ENCODE data around the gene CLTB.
A peak's percentile ranks its signal among the peaks of the same experiment; 100 is the strongest.

The CLTB gene

GRCh38 chr5:176426876-176427275 lies 10.5 kb upstream of the CLTB start:
- TF ChIP-seq, protein P1, sequence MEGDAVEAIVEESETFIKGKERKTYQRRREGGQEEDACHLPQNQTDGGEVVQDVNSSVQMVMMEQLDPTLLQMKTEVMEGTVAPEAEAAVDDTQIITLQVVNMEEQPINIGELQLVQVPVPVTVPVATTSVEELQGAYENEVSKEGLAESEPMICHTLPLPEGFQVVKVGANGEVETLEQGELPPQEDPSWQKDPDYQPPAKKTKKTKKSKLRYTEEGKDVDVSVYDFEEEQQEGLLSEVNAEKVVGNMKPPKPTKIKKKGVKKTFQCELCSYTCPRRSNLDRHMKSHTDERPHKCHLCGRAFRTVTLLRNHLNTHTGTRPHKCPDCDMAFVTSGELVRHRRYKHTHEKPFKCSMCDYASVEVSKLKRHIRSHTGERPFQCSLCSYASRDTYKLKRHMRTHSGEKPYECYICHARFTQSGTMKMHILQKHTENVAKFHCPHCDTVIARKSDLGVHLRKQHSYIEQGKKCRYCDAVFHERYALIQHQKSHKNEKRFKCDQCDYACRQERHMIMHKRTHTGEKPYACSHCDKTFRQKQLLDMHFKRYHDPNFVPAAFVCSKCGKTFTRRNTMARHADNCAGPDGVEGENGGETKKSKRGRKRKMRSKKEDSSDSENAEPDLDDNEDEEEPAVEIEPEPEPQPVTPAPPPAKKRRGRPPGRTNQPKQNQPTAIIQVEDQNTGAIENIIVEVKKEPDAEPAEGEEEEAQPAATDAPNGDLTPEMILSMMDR (conservative IDR thresholded peaks at IDR 0.05; ENCODE audit: low read depth, low read length) = no peak
- DNase-seq (ENCODE audit: low read depth) = no peak
- no peak overlapping the region for H3K4me3 ChIP-seq (ENCODE audit: low read depth, low read length)

DNA sequence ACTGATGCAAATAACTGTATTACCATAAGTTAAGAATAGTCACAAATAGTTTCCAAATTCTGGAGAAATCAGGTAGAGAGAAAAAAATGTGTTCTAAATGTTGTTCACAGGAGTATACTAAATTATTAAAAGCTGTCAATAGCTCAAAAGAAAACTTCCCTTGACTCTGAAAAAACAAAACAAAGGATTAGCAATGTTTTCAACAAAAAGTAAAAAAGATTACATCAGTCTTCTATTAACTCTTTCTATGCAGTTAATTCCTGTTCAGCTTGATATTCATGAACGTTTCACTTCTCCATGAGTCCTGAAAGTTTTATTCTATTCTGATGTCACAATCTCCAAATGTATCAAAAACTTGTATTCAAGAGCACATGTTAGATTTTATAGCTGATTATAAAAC lies 9.5 kb upstream of the CLTB start:
- TF ChIP-seq, protein P1 (conservative IDR thresholded peaks at IDR 0.05; ENCODE audit: low read depth, low read length) = no peak
- no peak for DNase-seq (ENCODE audit: low read depth)
- no peak overlapping the region for H3K4me3 ChIP-seq (ENCODE audit: low read depth, low read length)

GRCh38 chr5:176425138-176425537 lies 8.8 kb upstream of the CLTB start:
- DNase-seq (ENCODE audit: low read depth) = peak; percentile 61
- TF ChIP-seq, protein P1 (conservative IDR thresholded peaks at IDR 0.05; ENCODE audit: low read depth, low read length) = no peak

DNA sequence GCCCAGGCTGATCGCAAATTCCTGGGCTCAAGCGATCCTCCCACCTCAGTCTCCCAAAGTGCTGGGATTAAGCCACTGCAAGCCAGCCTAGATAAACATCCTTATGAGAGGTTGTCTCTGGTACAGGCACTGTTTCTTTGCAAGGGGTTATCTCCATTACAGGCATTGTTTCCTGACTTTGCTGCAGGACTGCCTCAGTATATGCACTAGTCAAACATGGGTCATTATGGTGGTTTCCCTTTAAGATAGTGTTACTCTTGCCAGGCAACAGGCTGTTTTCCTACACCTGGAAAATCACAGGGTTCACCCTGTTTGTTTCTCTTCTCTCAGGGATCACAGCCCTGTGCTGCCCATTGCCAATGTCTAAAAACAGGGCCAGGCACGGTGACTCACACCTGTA lies 7.8 kb upstream of the CLTB start:
- no peak overlapping the region for H3K4me3 ChIP-seq (ENCODE audit: low read depth, low read length)
- no peak for DNase-seq (ENCODE audit: low read depth)
- TF ChIP-seq, protein P1 (conservative IDR thresholded peaks at IDR 0.05; ENCODE audit: low read depth, low read length) = no peak

More at GRCh38 chr5:176425138-176425537, 8.8 kb upstream of the CLTB start:
- no peak overlapping the region for H3K4me3 ChIP-seq (ENCODE audit: low read depth, low read length)

DNA sequence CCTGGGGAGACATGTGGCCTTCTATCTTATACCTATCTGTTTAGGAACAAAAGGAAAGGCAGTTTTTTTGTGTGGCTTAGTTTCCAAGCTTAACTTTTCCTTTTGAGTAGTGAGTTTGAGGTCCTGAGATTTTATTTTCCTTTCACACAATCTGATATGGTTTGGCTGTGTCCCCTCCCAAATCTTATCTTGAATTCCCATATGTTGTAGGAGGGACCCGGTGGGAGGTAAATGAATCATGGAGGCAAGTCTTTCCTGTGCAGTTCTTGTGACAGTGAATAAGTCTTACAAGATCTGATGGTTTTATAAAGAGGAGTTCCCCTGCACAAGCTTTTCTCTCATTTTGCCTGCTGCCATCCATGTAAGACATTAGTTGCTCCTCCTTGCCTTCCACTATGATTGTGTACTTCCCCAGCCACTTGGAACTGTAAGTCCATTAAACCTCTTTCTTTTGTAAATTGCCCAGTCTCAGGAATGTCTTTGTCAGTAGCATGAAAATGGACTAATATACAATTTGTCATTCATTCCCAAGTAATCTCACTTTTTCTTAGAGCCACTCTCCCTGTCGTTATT lies 4.7 kb upstream of the CLTB start:
- TF ChIP-seq, protein P1 (conservative IDR thresholded peaks at IDR 0.05; ENCODE audit: low read depth, low read length) = no peak
- no peak overlapping the region for H3K4me3 ChIP-seq (ENCODE audit: low read depth, low read length)
- no peak for DNase-seq (ENCODE audit: low read depth)

GRCh38 chr5:176420086-176420485 lies 3.7 kb upstream of the CLTB start:
- H3K4me3 ChIP-seq (ENCODE audit: low read depth, low read length) = no peak overlapping the region
- TF ChIP-seq, protein P1 (conservative IDR thresholded peaks at IDR 0.05; ENCODE audit: low read depth, low read length) = no peak
- no peak for DNase-seq (ENCODE audit: low read depth)

- H3K4me3 ChIP-seq (ENCODE audit: low read depth, low read length) = no peak overlapping the region
- TF ChIP-seq, protein P1 (conservative IDR thresholded peaks at IDR 0.05; ENCODE audit: low read depth, low read length) = no peak
- no peak for DNase-seq (ENCODE audit: low read depth)
These were observed 1.9 kb upstream of the CLTB start for GRCh38 chr5:176418251-176418650.

Measured in choroid plexus epithelial cell (primary cell).